Measurements from ENCODE around the gene LRRC28.

LRRC28 gene

DNA sequence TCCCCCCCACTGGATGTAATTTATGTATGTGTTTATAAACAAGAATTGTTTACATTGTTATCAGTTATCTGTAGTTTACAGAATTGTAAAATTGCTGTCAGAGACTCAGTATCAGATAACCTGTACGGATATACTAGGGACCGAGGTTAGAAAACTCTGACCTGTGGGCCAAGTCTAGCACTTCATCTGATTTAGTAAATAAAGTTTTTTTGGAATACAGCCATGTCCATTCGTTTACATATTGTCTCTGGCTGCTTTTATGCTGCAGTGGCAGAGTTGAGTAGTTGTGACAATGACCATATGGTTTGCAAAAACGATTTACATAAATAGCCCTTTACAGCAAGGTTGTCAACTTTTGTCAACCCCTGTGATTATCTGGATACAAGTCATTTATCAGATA, 52.6 kb downstream of the LRRC28 start:
- in situ Hi-C loops (cut with MboI; ENCODE audit: low sequenced_read_pairs): no loop called here

DNA sequence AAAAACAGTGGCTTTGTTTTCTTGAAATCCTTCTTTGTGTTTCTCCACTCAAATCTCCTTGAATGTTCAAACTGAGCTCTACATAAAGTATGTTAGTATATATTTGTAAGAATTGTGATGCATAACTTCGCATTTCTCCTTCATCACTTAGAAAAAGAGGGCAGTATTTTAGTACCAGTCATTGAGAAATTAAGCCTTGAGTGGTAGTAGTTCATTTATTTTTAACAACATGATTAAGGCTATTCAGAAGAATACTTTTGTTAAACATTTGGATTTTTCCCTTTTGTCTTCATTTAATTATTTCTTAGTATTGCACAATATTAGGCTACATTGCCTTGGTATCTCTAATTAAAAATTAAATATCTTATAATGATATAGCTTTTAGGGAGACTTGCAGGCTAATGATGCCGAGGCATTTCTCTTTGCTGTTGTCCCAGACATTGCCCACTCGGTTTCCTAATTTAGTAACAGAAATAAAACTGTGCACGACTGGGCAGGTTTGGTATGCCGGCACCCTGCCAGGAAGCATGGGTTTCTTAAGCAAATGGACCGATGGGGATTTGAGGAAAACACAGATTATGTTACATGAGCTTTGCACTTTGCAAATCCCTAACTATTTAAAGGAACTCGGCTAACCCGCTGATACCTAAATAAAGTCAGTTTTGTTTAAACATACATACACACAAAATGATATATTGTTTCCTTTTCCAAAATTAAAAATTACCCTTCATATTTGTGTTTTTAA, 54.7 kb downstream of the LRRC28 start:
- in situ Hi-C loops (cut with MboI; ENCODE audit: low sequenced_read_pairs): no loop called here

- in situ Hi-C loops (cut with MboI; ENCODE audit: low sequenced_read_pairs): no loop called here
These were observed 55.5 kb downstream of the LRRC28 start for GRCh38 chr15:99306694-99307338.

- in situ Hi-C loops (cut with MboI; ENCODE audit: low sequenced_read_pairs): no loop called here
These were observed 56.5 kb downstream of the LRRC28 start for GRCh38 chr15:99307735-99308134.

DNA sequence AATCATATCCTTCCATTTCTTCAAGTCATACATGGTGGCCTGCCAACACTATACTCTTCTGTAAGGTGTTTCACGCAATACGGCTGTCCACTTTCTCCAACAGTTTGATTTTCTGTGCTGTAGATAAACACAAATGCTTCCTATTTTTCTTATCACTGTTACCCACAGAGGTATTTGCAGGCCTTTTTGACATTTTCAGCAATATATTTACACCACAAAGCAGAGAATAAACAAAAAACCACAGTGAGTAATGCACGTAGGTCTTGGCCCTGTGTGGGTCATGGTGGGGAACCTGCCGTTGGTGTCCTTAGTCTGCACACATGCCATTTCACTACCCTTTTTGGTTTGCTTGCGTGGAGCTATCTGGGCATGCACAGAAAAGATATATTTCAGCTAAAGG, 59.5 kb downstream of the LRRC28 start:
- in situ Hi-C loops (cut with MboI; ENCODE audit: low sequenced_read_pairs): no loop called here

- in situ Hi-C loops (cut with MboI; ENCODE audit: low sequenced_read_pairs): no loop called here
These were observed 60.9 kb downstream of the LRRC28 start for GRCh38 chr15:99312228-99312627.

- in situ Hi-C loops (cut with MboI; ENCODE audit: low sequenced_read_pairs): no loop called here
These were observed 61.5 kb downstream of the LRRC28 start for GRCh38 chr15:99312794-99313193.

GRCh38 chr15:99315636-99316035, 64.4 kb downstream of the LRRC28 start:
- in situ Hi-C loops (cut with MboI; ENCODE audit: low sequenced_read_pairs): no loop called here

- in situ Hi-C loops (cut with MboI; ENCODE audit: low sequenced_read_pairs): no loop called here
These were observed 69.3 kb downstream of the LRRC28 start for GRCh38 chr15:99320374-99321215.

- in situ Hi-C loops (cut with MboI; ENCODE audit: low sequenced_read_pairs): no loop called here
These were observed 70.2 kb downstream of the LRRC28 start for GRCh38 chr15:99321468-99321867.

DNA sequence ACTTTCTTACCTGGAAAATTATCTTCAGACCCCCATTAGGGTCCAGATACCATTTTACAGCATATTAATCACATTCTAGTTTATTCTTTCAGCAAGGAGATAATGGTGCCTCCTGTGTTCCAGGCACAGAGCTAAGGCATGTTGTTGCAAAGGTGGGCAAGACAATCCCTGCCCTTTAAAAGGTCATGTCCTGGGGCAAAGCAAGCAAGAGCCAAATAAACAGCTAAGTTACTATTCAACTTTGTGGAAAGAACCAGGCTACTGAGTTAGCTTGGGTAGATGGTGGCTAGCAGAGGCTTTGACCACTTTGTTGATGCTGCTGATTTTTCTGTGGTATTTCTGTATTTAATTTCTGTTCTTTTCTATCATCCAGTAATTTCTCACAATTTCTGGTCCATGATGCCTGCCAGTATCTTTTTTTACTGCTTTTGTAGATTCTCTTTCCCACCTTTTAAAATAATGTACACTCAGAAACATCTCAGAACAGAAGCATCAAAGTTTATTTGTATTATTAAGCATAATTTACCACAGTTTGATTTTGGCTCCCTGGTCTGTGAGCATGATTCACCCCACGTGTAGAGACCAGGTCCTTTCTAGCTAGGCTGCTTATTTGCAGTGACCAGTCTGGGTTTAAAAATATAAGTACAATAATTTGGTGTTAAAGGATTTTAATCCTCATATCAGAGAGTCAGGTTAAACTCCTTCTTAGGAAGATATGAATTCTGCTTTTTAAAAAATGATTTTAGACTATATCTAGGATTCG, 71.5 kb downstream of the LRRC28 start:
- in situ Hi-C loops (cut with MboI; ENCODE audit: low sequenced_read_pairs): no loop called here

GRCh38 chr15:99324082-99324620, 72.9 kb downstream of the LRRC28 start:
- in situ Hi-C loops (cut with MboI; ENCODE audit: low sequenced_read_pairs): no loop called here

DNA sequence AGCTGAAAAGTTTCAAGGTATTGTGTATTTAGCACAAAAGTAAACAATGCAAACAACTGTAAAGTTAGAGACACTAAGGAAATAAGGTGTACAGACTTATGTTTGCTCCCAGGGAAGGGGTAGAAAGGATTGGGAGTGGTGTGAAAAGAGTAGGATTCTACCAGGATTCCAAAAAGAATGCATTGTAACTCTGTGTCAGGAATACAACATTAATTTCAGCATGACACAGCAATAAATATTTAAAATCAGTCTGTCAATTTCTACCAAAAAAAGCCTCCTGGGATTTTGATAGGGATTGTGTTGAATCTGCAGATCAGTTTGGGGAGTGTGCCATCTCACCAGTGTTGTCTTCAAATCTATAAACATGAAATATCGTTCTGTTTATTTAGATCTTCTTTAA, 73.4 kb downstream of the LRRC28 start:
- in situ Hi-C loops (cut with MboI; ENCODE audit: low sequenced_read_pairs): no loop called here

- in situ Hi-C loops (cut with MboI; ENCODE audit: low sequenced_read_pairs): no loop called here
These were observed 75.0 kb downstream of the LRRC28 start for GRCh38 chr15:99326235-99326634.

GRCh38 chr15:99328106-99329072, 77.1 kb downstream of the LRRC28 start:
- in situ Hi-C loops (cut with MboI; ENCODE audit: low sequenced_read_pairs): no loop called here

DNA sequence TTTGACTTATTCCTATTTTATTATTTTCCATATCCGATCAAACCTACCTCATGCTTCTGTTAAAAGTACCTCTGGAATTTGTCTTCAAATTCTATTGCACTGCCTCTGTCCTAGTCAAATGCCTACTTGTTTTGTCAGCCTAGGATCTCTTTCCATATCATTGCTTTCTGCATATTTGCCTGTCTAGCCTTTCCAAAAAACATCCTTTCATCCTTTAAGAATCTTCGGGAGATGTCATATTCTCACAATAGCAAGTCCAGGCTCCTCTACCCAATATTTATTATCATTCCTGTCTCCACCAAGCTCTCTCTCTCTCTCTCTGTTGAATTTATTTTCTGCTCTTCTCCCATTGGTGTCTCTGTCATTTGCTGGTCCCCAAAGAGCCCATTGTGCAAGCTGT, 80.1 kb downstream of the LRRC28 start:
- in situ Hi-C loops (cut with MboI; ENCODE audit: low sequenced_read_pairs): no loop called here

GRCh38 chr15:99333413-99333812, 82.1 kb downstream of the LRRC28 start:
- in situ Hi-C loops (cut with MboI; ENCODE audit: low sequenced_read_pairs): no loop called here

- in situ Hi-C loops (cut with MboI; ENCODE audit: low sequenced_read_pairs): no loop called here
These were observed 82.7 kb downstream of the LRRC28 start for GRCh38 chr15:99333981-99334380.

GRCh38 chr15:99335508-99335907, 84.2 kb downstream of the LRRC28 start:
- in situ Hi-C loops (cut with MboI; ENCODE audit: low sequenced_read_pairs): no loop called here

GRCh38 chr15:99336794-99337193, 85.5 kb downstream of the LRRC28 start:
- in situ Hi-C loops (cut with MboI; ENCODE audit: low sequenced_read_pairs): no loop called here
